Caco-2 (cell line): Measurements from ENCODE around the gene ZNF700. TPM values are rescaled to one million over a fixed set of nuclear protein-coding genes. Genes with fewer than 3 reads are reported as not detected.
"Not testable (repeated sequence)": the region's sequence is repeated elsewhere in the genome, so short reads cannot be mapped to it uniquely, and the experiment has no call there.

ENCODE experiments used
- BruUV-seq: library from RNA; stranded (reverse); fragments of 400-500 nt; replicated peaks from 2 replicates; lab custom pipeline; 2021; lab: Mats Ljungman, UMichigan
- CTCF ChIA-PET: fragments of 300-600 bp; sonication (Branson Sonifier 250); formaldehyde crosslinking; loops from one replicate; lab custom pipeline; 2022; ENCODE audit warnings: antibody characterized with exemption; lab: Charles Lee
- POLR2A ChIA-PET: fragments of 300-600 bp; sonication (Branson Sonifier 250); formaldehyde crosslinking; loops from one replicate; lab custom pipeline; 2022; ENCODE audit warnings: antibody characterized with exemption; lab: Charles Lee
- DNase-seq, 2 experiments: peaks; one replicate each; pipeline versions ENCODE4 v3.0.0 to v3.0.0-alpha.2; 2020 to 2022
- H3K27me3 ChIP-seq: replicated peaks from 2 replicates; pipeline ENCODE4 v1.6.0; 2011; ENCODE audit warnings: low read length; ENCODE audit not compliant: control insufficient read depth, insufficient read depth
- H3K36me3 ChIP-seq: 2 replicates; pipeline ENCODE4 v1.5.1; 2011; ENCODE audit warnings: low read length; ENCODE audit not compliant: control insufficient read depth, insufficient read depth
- H3K4me1 ChIP-seq: fragments of 250-450 bp; sonication (Bioruptor Pico); 2 replicates; pipeline ENCODE4 v1.5.1; 2020; ENCODE audit warnings: mild to moderate bottlenecking
- H3K4me3 ChIP-seq: 2 replicates; pipeline ENCODE4 v1.5.1; 2011; ENCODE audit warnings: low read depth, mild to moderate bottlenecking, control low read depth, low read length
- H3K9me3 ChIP-seq: fragments of 250-450 bp; sonication (Bioruptor Pico); 2 replicates; pipeline ENCODE4 v1.5.1; 2020; ENCODE audit warnings: mild to moderate bottlenecking, moderate library complexity
- H3K27ac Mint-ChIP-seq: one replicate; pipeline ENCODE4 v1.8.0; 2022; ENCODE audit warnings: mixed read lengths; ENCODE audit not compliant: unreplicated experiment
- H3K27me3 Mint-ChIP-seq: one replicate; pipeline ENCODE4 v1.8.0; 2022; ENCODE audit warnings: mixed read lengths; ENCODE audit not compliant: insufficient read depth, unreplicated experiment
- H3K36me3 Mint-ChIP-seq: one replicate; pipeline ENCODE4 v1.8.0; 2022; ENCODE audit warnings: mild to moderate bottlenecking, mixed read lengths; ENCODE audit not compliant: insufficient read depth, unreplicated experiment
- H3K4me1 Mint-ChIP-seq: one replicate; pipeline ENCODE4 v1.8.0; 2022; ENCODE audit warnings: low read depth, mixed read lengths; ENCODE audit not compliant: unreplicated experiment
- H3K4me3 Mint-ChIP-seq: one replicate; pipeline ENCODE4 v1.8.0; 2022; ENCODE audit warnings: mild to moderate bottlenecking, moderate library complexity, mixed read lengths; ENCODE audit not compliant: unreplicated experiment
- H3K9me3 Mint-ChIP-seq: one replicate; pipeline ENCODE4 v1.8.0; 2022; ENCODE audit warnings: mixed read lengths; ENCODE audit not compliant: unreplicated experiment
- CTCF ChIP-seq, 2 experiments: fragments of 200-600 bp in 1 of 2; IDR thresholded peaks; 1 replicate in 1 of 2; 2 replicates in 1 of 2; pipeline versions ENCODE4 v1.5.1 to v1.8.0; 2011 to 2022; ENCODE audit warnings: antibody characterized with exemption in 1 of 2, control low read depth in 1 of 2, inconsistent platforms in 1 of 2, low read depth in 1 of 2, low read length in 1 of 2, mild to moderate bottlenecking in 1 of 2, moderate library complexity in 1 of 2; ENCODE audit not compliant: insufficient read depth in 1 of 2, severe bottlenecking in 1 of 2, unreplicated experiment in 1 of 2
- intact Hi-C: fragments of 100-400 bp; cut with micrococcal nuclease; formaldehyde crosslinking; loops from one replicate; pipeline ENCODE4 v1.10.0; 2022; ENCODE audit not compliant: unreplicated experiment
- total RNA-seq: library from RNA; stranded (reverse); gene quantifications from 2 replicates; pipeline ENCODE4 v1.2.3, GENCODE V29; 2022

ZNF700 gene
- total RNA-seq, 1 experiment from 2014 or later: 8.5 TPM

- H3K27me3 ChIP-seq: no peaks in the 10 kb centered on the region
- DNase-seq: no peak
- no peak for TF ChIP-seq CTCF (IDR thresholded peaks at IDR 0.05; ENCODE audit: insufficient read depth in 1 of 2, low read depth in 1 of 2, low read length in 1 of 2, severe bottlenecking in 1 of 2, unreplicated experiment in 1 of 2)
- H3K36me3 Mint-ChIP-seq: peaks cover 72% of the 10 kb centered on the region
- intact Hi-C loops: no loop called here
- H3K9me3 Mint-ChIP-seq: peaks cover 18% of the 10 kb centered on the region
- H3K36me3 ChIP-seq: peaks cover 12% of the 10 kb centered on the region
- H3K4me3 ChIP-seq: no peak overlapping the region
- H3K27ac Mint-ChIP-seq: no peak overlapping the region
- ChIA-PET CTCF (no interaction called here), POLR2A (no interaction called here)
- no peaks in the 10 kb centered on the region for H3K4me1 Mint-ChIP-seq
- no TSS peak for BruUV-seq
- no peak overlapping the region for H3K4me3 Mint-ChIP-seq
- H3K27me3 Mint-ChIP-seq: no peaks in the 10 kb centered on the region
- peaks cover 36% of the 10 kb centered on the region for H3K9me3 ChIP-seq
- no peaks in the 10 kb centered on the region for H3K4me1 ChIP-seq
These were observed 23.7 kb downstream of the ZNF700 start for GRCh38 chr19:11948646-11949045.

- CTCF ChIA-PET: no interaction called here
- Histone ChIP-seq H3K27me3 (no peaks in the 10 kb centered on the region), H3K9me3 (peaks cover 31% of the 10 kb centered on the region), H3K4me3 (no peak overlapping the region), H3K36me3 (peaks cover 12% of the 10 kb centered on the region), H3K4me1 (no peaks in the 10 kb centered on the region)
- Mint-ChIP-seq H3K9me3 (peaks cover 18% of the 10 kb centered on the region), H3K36me3 (peaks cover 72% of the 10 kb centered on the region), H3K27me3 (no peaks in the 10 kb centered on the region), H3K4me1 (no peaks in the 10 kb centered on the region), H3K4me3 (no peak overlapping the region), H3K27ac (no peak overlapping the region)
- TF ChIP-seq CTCF (IDR thresholded peaks at IDR 0.05; ENCODE audit: insufficient read depth in 1 of 2, low read depth in 1 of 2, low read length in 1 of 2, severe bottlenecking in 1 of 2, unreplicated experiment in 1 of 2): no peak
- intact Hi-C loops: no loop called here
- BruUV-seq: no TSS peak
- POLR2A ChIA-PET: no interaction called here
- DNase-seq: no peak
These were observed 24.3 kb downstream of the ZNF700 start for GRCh38 chr19:11949201-11949600.

- H3K36me3 Mint-ChIP-seq: peaks cover 72% of the 10 kb centered on the region
- H3K27me3 Mint-ChIP-seq, BruUV-seq, H3K27ac Mint-ChIP-seq, H3K4me3 Mint-ChIP-seq, H3K27me3 ChIP-seq, POLR2A ChIA-PET, DNase-seq, H3K4me1 ChIP-seq, intact Hi-C loops, H3K4me1 Mint-ChIP-seq, H3K4me3 ChIP-seq, CTCF ChIA-PET: not testable (repeated sequence)
- H3K9me3 Mint-ChIP-seq: peaks cover 18% of the 10 kb centered on the region
- Histone ChIP-seq H3K9me3 (peaks cover 26% of the 10 kb centered on the region), H3K36me3 (peaks cover 12% of the 10 kb centered on the region)
These were observed 24.7 kb downstream of the ZNF700 start for GRCh38 chr19:11949614-11950080.

GRCh38 chr19:11950312-11950711 lies 25.4 kb downstream of the ZNF700 start:
- POLR2A ChIA-PET: no interaction called here
- no peaks in the 10 kb centered on the region for H3K27me3 Mint-ChIP-seq
- H3K4me1 Mint-ChIP-seq: no peaks in the 10 kb centered on the region
- intact Hi-C loops: no loop called here
- H3K9me3 Mint-ChIP-seq: peaks cover 19% of the 10 kb centered on the region
- H3K9me3 ChIP-seq: peaks cover 21% of the 10 kb centered on the region
- peaks cover 11% of the 10 kb centered on the region for H3K36me3 ChIP-seq
- BruUV-seq: no TSS peak
- no peak overlapping the region for H3K27ac Mint-ChIP-seq
- H3K4me3 ChIP-seq: no peak overlapping the region
- TF ChIP-seq CTCF (IDR thresholded peaks at IDR 0.05; ENCODE audit: insufficient read depth in 1 of 2, low read depth in 1 of 2, low read length in 1 of 2, severe bottlenecking in 1 of 2, unreplicated experiment in 1 of 2): no peak
- no peaks in the 10 kb centered on the region for H3K4me1 ChIP-seq
- no peak for DNase-seq
- CTCF ChIA-PET: no interaction called here
- H3K27me3 ChIP-seq: no peaks in the 10 kb centered on the region
- H3K4me3 Mint-ChIP-seq: no peak overlapping the region
- H3K36me3 Mint-ChIP-seq: peaks cover 72% of the 10 kb centered on the region
